ENCODE measurements around the gene PMM2. TPM values are rescaled to one million over a fixed set of nuclear protein-coding genes. Genes with fewer than 3 reads are reported as not detected.
A peak's percentile ranks its signal among the peaks of the same experiment; 100 is the strongest.

The PMM2 gene
- total and polyA plus RNA-seq, 9 of the 15 experiments (the other 6 are each of a cell fraction or from before 2014, with no cell fraction given) = 5.6 to 42.7 (median 25.9) TPM

GRCh38 chr16:8796469-8797363 is 923 bp upstream of the PMM2 start (continued):
- TF ChIP-seq HBP1 (CRISPR knock-in tag; IDR thresholded peaks at IDR 0.05) = no peak
- no peak for TF ChIP-seq ZNF561 (CRISPR knock-in tag; conservative IDR thresholded peaks at IDR 0.05)
- no peak for TF ChIP-seq RUNX1 (IDR thresholded peaks at IDR 0.05; ENCODE audit: low read depth)
- TF ChIP-seq CBX3 (IDR thresholded peaks at IDR 0.05; ENCODE audit: borderline replicate concordance in 1 of 2, low read length in 2 of 2) = 0 out of 3 replicates have a peak, but pooled peaks of 1 of the 2 experiments have one; percentile 7
- TF ChIP-seq JUND (IDR thresholded peaks at IDR 0.05; ENCODE audit: borderline replicate concordance, low read depth, low read length) = no peak
- no peak for TF ChIP-seq JUND (tag; IDR thresholded peaks at IDR 0.05; ENCODE audit: borderline replicate concordance, low read depth, low read length)
- TF ChIP-seq ZKSCAN3 (CRISPR knock-in tag; IDR thresholded peaks at IDR 0.05) = no peak
- no peak for TF ChIP-seq POLR2AphosphoS5 (IDR thresholded peaks at IDR 0.05; ENCODE audit: control insufficient read depth, insufficient read depth, low read depth, low read length)
- TF ChIP-seq CTCF (IDR thresholded peaks at IDR 0.05 in 2 of 3, conservative IDR thresholded peaks at IDR 0.05 in 1 of 3; ENCODE audit: insufficient read depth in 2 of 3, low read depth in 1 of 3, low read length in 3 of 3) = no peak; a peak in 1 of 6 replicates
- TF ChIP-seq EP300 (IDR thresholded peaks at IDR 0.05; ENCODE audit: low read length) = no peak
- no peak for TF ChIP-seq ZNF146 (CRISPR knock-in tag; IDR thresholded peaks at IDR 0.05; ENCODE audit: unreplicated experiment)
- TF ChIP-seq LEF1 (IDR thresholded peaks at IDR 0.05) = 0 out of 2 replicates have a peak, but pooled peaks have one; percentile 37
- peak; percentile 45 for TF ChIP-seq ZFP36 (IDR thresholded peaks at IDR 0.05; ENCODE audit: low read depth, low read length, partially characterized antibody)
- TF ChIP-seq TAF1 (IDR thresholded peaks at IDR 0.05; ENCODE audit: control insufficient read depth, extremely low read depth, insufficient read depth, low read length, severe bottlenecking) = no peak
- TF ChIP-seq GTF2A2 (tag; IDR thresholded peaks at IDR 0.05) = no peak

All from K562 (cell line).